Smooth muscle cell (in vitro differentiated cells): ENCODE results near the gene GRIK2. TPM values are rescaled to one million over a fixed set of nuclear protein-coding genes. Genes with fewer than 3 reads are reported as not detected.

Source experiments
- DNase-seq: peaks from one replicate; lab custom pipeline; 2025; ENCODE audit not compliant: unreplicated experiment; lab: John Stamatoyannopoulos, UW
- H2AFZ ChIP-seq: fragments of 200-600 bp; sonication (generic); 2 replicates; pipeline ENCODE4 v1.6.0; 2016; ENCODE audit warnings: antibody characterized with exemption, low read depth, mild to moderate bottlenecking
- H3F3A ChIP-seq: fragments of 200-600 bp; sonication (generic); 2 replicates; pipeline ENCODE4 v1.6.0; 2017; ENCODE audit warnings: antibody characterized with exemption, low read depth
- H3K27ac ChIP-seq: fragments of 200-600 bp; sonication (generic); 2 replicates; pipeline ENCODE4 v1.5.1; 2016; ENCODE audit warnings: low read depth, mild to moderate bottlenecking
- H3K27me3 ChIP-seq: fragments of 200-600 bp; sonication (generic); 2 replicates; pipeline ENCODE4 v1.6.1; 2016; ENCODE audit warnings: low read depth, mild to moderate bottlenecking
- H3K36me3 ChIP-seq: fragments of 200-600 bp; sonication (generic); 2 replicates; pipeline ENCODE4 v1.5.1; 2016; ENCODE audit warnings: low read depth
- H3K4me1 ChIP-seq: fragments of 200-600 bp; sonication (generic); 2 replicates; pipeline ENCODE4 v1.5.1; 2016; ENCODE audit warnings: low read depth
- H3K4me2 ChIP-seq: fragments of 200-600 bp; sonication (generic); 2 replicates; pipeline ENCODE4 v1.6.0; 2016; ENCODE audit warnings: mild to moderate bottlenecking
- H3K4me3 ChIP-seq: fragments of 200-600 bp; sonication (generic); 2 replicates; pipeline ENCODE4 v1.5.1; 2016; ENCODE audit warnings: mild to moderate bottlenecking
- H3K79me2 ChIP-seq: fragments of 200-600 bp; sonication (generic); 2 replicates; pipeline ENCODE4 v1.6.0; 2016; ENCODE audit warnings: low read depth, mild to moderate bottlenecking
- H3K9ac ChIP-seq: fragments of 200-600 bp; sonication (generic); 2 replicates; pipeline ENCODE4 v1.6.0; 2016; ENCODE audit warnings: low read depth
- H3K9me3 ChIP-seq: fragments of 200-600 bp; sonication (generic); replicated peaks from 2 replicates; pipeline ENCODE4 v1.5.1; 2016; ENCODE audit warnings: low read depth
- H4K20me1 ChIP-seq: fragments of 200-600 bp; sonication (generic); 2 replicates; pipeline ENCODE4 v1.6.0; 2016; ENCODE audit warnings: low read depth
- CTCF ChIP-seq: fragments of 200-600 bp; sonication (generic); IDR thresholded peaks from 2 replicates; pipeline ENCODE4 v1.5.1; 2017; ENCODE audit warnings: borderline replicate concordance, mild to moderate bottlenecking, antibody characterized with exemption; ENCODE audit not compliant: insufficient read depth, poor library complexity, severe bottlenecking
- WGBS: methylation state at CpG from one replicate; pipeline ENCODE4 v1.1.7; 2016; ENCODE audit warnings: low lambda C conversion rate; 5-methylcytosine and 5-hydroxymethylcytosine counted together
- polyA plus RNA-seq: library from polyadenylated mRNA; unstranded; fragments of >200 nt; fragmentation: Nextera tagmentation; extraction: Ambion mirVana; gene quantifications from 2 replicates; pipeline ENCODE4 v1.2.1, GENCODE V29; 2016
- total RNA-seq: library from RNA; depleted of rRNA; stranded (reverse); fragments of >200 nt; gene quantifications from 2 replicates; pipeline ENCODE4 v1.2.3, GENCODE V29; 2014

The GRIK2 gene
- total and polyA plus RNA-seq, 2 experiments from 2014 or later = 10.0 to 23.6 TPM

- Histone ChIP-seq H3K36me3 (no peaks in the 10 kb centered on the region), H3K4me2 (peak overlapping the region; percentile 53), H3K9me3 (no peaks in the 10 kb centered on the region), H3K4me1 (peaks cover 16% of the 10 kb centered on the region), H3K4me3 (no peak overlapping the region), H2AFZ (no peak overlapping the region), H4K20me1 (no peaks in the 10 kb centered on the region), H3K27me3 (no peaks in the 10 kb centered on the region), H3F3A (peaks cover 5% of the 10 kb centered on the region), H3K79me2 (no peaks in the 10 kb centered on the region), H3K9ac (no peak overlapping the region), H3K27ac (peak overlapping the region; percentile 91)
- 0% methylated on average over 1 of the region's 1 CpG for WGBS
- TF ChIP-seq CTCF = no peak
- no peak for DNase-seq
Measured at GRCh38 chr6:101722991-101723579, 329.6 kb downstream of the GRIK2 start.

- no peak for DNase-seq
- peaks cover 9% of the 10 kb centered on the region for H3K4me1 ChIP-seq
- TF ChIP-seq CTCF = no peak
- no peak overlapping the region for H3K27ac ChIP-seq
- 86% methylated on average over 2 of the region's 2 CpGs for WGBS
- no peaks in the 10 kb centered on the region for H3K36me3 ChIP-seq
- H3K27me3 ChIP-seq = no peaks in the 10 kb centered on the region
- H3F3A ChIP-seq = peaks cover 5% of the 10 kb centered on the region
- H3K9me3 ChIP-seq = no peaks in the 10 kb centered on the region
- no peak overlapping the region for H3K9ac ChIP-seq
- no peak overlapping the region for H3K4me2 ChIP-seq
- H3K4me3 ChIP-seq = no peak overlapping the region
- H4K20me1 ChIP-seq = no peaks in the 10 kb centered on the region
- H2AFZ ChIP-seq = no peak overlapping the region
- no peaks in the 10 kb centered on the region for H3K79me2 ChIP-seq
Measured at GRCh38 chr6:101728388-101728787, 334.9 kb downstream of the GRIK2 start.

GRCh38 chr6:101728956-101729355 is 335.4 kb downstream of the GRIK2 start:
- Histone ChIP-seq H3K9ac (no peak overlapping the region), H3K4me1 (peaks cover 6% of the 10 kb centered on the region), H3F3A (no peaks in the 10 kb centered on the region), H3K36me3 (no peaks in the 10 kb centered on the region), H3K79me2 (no peaks in the 10 kb centered on the region), H3K4me3 (no peak overlapping the region), H3K9me3 (no peaks in the 10 kb centered on the region), H3K27me3 (no peaks in the 10 kb centered on the region), H3K27ac (no peak overlapping the region), H3K4me2 (no peak overlapping the region), H2AFZ (no peak overlapping the region), H4K20me1 (no peaks in the 10 kb centered on the region)
- DNase-seq = no peak
- no peak for TF ChIP-seq CTCF

GRCh38 chr6:101730954-101731353 is 337.4 kb downstream of the GRIK2 start:
- Histone ChIP-seq H3F3A (no peaks in the 10 kb centered on the region), H3K9ac (no peak overlapping the region), H4K20me1 (no peaks in the 10 kb centered on the region), H3K27me3 (no peaks in the 10 kb centered on the region), H2AFZ (peak overlapping the region; percentile 66), H3K9me3 (no peaks in the 10 kb centered on the region), H3K27ac (no peak overlapping the region), H3K36me3 (no peaks in the 10 kb centered on the region), H3K4me2 (peak overlapping the region; percentile 78), H3K79me2 (no peaks in the 10 kb centered on the region), H3K4me3 (peak overlapping the region; percentile 24), H3K4me1 (peaks cover 6% of the 10 kb centered on the region)
- DNase-seq = no peak
- 27% methylated on average over 2 of the region's 2 CpGs for WGBS
- TF ChIP-seq CTCF = no peak
